Activated CD8-positive, alpha-beta memory T cell treated with anti-CD3 and anti-CD28 coated beads, Interleukin-2, amount 50 U/mL, for 24 hours (primary cell): ENCODE results near the gene PLEKHM2.

Experiments used
- DNase-seq: peaks from one replicate; pipeline ENCODE4 v3.0.0-alpha.2; 2020; ENCODE audit errors: extremely low read depth

The PLEKHM2 gene

GRCh38 chr1:15701784-15702183 lies 17.7 kb downstream of the PLEKHM2 start:
- DNase-seq, result no peak

GRCh38 chr1:15702722-15703550 lies 18.8 kb downstream of the PLEKHM2 start:
- DNase-seq, result no peak

- no peak for DNase-seq
Observed at GRCh38 chr1:15703562-15703961, 19.4 kb downstream of the PLEKHM2 start.

- no peak for DNase-seq
Observed at GRCh38 chr1:15704526-15705183, 20.5 kb downstream of the PLEKHM2 start.

- DNase-seq, result no peak
Observed at GRCh38 chr1:15705184-15705566, 21.1 kb downstream of the PLEKHM2 start.

GRCh38 chr1:15706751-15707150 lies 22.6 kb downstream of the PLEKHM2 start:
- no peak for DNase-seq

GRCh38 chr1:15707239-15707925 lies 23.3 kb downstream of the PLEKHM2 start:
- DNase-seq, result no peak

GRCh38 chr1:15708486-15709137 lies 24.5 kb downstream of the PLEKHM2 start:
- no peak for DNase-seq

GRCh38 chr1:15709226-15709625 lies 25.1 kb downstream of the PLEKHM2 start:
- no peak for DNase-seq

- no peak for DNase-seq
Observed at GRCh38 chr1:15712168-15712567, 28.0 kb downstream of the PLEKHM2 start.

GRCh38 chr1:15714406-15715136 lies 30.5 kb downstream of the PLEKHM2 start:
- no peak for DNase-seq

- DNase-seq, result no peak
Observed at GRCh38 chr1:15717418-15718125, 33.5 kb downstream of the PLEKHM2 start.

- no peak for DNase-seq
Observed at GRCh38 chr1:15718199-15718601, 34.1 kb downstream of the PLEKHM2 start.

- DNase-seq, result no peak
Observed at GRCh38 chr1:15719381-15720120, 35.4 kb downstream of the PLEKHM2 start.

GRCh38 chr1:15720861-15721260 lies 36.7 kb downstream of the PLEKHM2 start:
- DNase-seq, result no peak

GRCh38 chr1:15722411-15722810 lies 38.3 kb downstream of the PLEKHM2 start:
- no peak for DNase-seq

- DNase-seq, result no peak
Observed at GRCh38 chr1:15722836-15723532, 38.9 kb downstream of the PLEKHM2 start.

- DNase-seq, result no peak
Observed at GRCh38 chr1:15723631-15724246, 39.6 kb downstream of the PLEKHM2 start.
